Peyer's patch (tissue), 4 donors: ENCODE data around the gene AHDC1.

Experiments
- POLR2A ChIP-seq, 2 donors: fragments of 450-650 bp; IDR thresholded peaks; one replicate each; pipeline ENCODE4 v1.5.1; 2017; ENCODE audit warnings: antibody characterized with exemption in 2 of 2, mild to moderate bottlenecking in 2 of 2, moderate library complexity in 2 of 2
- TF ChIP-seq, protein P1 (sequence below), 6 experiments: fragments of 450-650 bp in 4 of 6; fragments of 200-600 bp in 2 of 6; sonication (generic) in 1 of 6; IDR thresholded peaks; one replicate each; pipeline ENCODE4 v1.5.1; 2017 to 2019; ENCODE audit warnings: antibody characterized with exemption in 6 of 6, mild to moderate bottlenecking in 3 of 6, moderate library complexity in 1 of 6

DNA sequence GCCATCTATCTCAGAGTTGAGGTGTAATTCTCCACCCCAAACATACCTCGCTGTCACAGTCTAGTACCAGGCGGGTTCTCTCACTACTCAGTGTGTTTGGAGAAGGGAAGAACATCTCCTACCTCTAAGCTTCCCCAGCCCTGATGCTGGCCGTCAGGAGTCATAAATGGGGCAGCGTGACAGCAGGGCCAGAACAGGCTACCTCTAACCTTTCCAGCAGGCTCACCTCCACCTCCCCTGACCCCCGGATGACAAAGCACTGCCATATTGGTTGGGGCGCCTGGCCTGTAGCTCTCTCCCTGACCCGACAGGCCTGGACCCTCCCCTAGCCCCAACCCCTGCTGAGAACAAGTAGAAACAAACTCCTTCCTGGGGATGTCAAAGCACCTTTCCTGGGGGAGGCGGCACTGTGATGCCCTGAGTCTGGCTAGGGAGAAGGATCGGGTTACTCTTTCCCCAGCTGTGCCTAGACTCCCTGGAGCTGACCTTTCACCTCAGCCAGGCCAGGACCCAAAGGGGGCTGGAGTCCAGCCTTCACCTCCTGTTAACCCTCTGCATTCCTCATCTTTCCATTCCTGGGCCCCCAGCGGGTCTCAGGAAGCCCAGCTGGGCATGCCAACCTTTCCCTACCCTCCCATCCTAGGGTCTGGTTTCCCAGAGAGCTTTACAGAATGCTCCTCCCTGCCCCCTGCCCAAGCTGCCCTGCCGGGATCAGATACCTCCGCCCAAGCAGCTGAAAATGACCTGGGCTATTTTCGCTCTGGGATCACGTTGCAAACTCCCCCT lies 34.2 kb downstream of the AHDC1 start:
- TF ChIP-seq, protein P1, sequence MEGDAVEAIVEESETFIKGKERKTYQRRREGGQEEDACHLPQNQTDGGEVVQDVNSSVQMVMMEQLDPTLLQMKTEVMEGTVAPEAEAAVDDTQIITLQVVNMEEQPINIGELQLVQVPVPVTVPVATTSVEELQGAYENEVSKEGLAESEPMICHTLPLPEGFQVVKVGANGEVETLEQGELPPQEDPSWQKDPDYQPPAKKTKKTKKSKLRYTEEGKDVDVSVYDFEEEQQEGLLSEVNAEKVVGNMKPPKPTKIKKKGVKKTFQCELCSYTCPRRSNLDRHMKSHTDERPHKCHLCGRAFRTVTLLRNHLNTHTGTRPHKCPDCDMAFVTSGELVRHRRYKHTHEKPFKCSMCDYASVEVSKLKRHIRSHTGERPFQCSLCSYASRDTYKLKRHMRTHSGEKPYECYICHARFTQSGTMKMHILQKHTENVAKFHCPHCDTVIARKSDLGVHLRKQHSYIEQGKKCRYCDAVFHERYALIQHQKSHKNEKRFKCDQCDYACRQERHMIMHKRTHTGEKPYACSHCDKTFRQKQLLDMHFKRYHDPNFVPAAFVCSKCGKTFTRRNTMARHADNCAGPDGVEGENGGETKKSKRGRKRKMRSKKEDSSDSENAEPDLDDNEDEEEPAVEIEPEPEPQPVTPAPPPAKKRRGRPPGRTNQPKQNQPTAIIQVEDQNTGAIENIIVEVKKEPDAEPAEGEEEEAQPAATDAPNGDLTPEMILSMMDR (IDR thresholded peaks at IDR 0.05) = no peak
- no peak for TF ChIP-seq POLR2A (IDR thresholded peaks at IDR 0.05)
